ENCODE measurements around the gene STX8. TPM values are rescaled to one million over a fixed set of nuclear protein-coding genes. Genes with fewer than 3 reads are reported as not detected.
"Not testable (repeated sequence)": the region's sequence is repeated elsewhere in the genome, so short reads cannot be mapped to it uniquely, and the experiment has no call there.

STX8 gene
- total RNA-seq, 1 experiment from 2014 or later: 109 TPM

DNA sequence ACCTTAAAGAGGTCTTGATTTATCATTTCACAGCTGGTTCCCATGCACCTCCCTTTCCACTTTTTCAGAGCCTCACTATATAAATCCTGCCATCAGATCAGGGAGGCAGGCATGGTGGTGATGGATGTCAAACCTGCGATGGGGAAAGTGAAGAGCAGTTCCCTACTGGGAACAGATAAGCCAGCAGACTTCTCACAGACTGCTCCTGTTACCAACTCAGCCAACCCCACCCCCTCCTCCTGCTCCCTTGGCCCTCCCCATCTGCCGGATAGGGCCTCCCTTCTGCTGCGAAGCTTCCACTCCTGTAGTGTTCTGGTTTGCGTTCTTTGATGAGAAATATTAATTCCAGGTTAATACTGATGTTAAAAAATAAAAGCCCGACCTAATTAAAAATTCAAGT lies 232.1 kb downstream of the STX8 start:
- no peak for DNase-seq (ENCODE audit: low read depth in 1 of 2, low spot score in 2 of 2)
- H3K9me3 ChIP-seq (replicated peaks): no peaks in the 10 kb centered on the region

DNA sequence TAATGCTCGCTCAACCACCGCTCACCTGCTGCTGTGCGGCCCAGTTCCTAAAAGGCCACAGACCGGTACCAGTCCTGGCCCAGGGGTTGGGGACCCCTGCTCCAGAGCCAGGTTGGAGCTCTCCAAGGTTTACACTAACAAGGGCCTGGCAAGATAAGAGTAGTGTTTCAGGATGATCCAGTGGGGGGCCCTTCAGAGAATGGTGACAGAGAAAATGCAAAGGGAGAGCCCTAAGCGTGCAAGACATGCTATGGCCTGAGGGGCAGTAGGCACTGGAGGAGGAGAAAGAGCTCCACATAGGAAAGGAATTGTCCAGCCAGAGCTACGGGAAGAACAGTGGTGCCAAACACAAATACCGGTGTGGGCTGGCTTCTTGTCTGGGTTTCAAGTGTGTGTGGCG lies 233.4 kb downstream of the STX8 start:
- peaks cover 15% of the 10 kb centered on the region for H3K4me1 ChIP-seq (replicated peaks)
- no peaks in the 10 kb centered on the region for H3K36me3 ChIP-seq

More for the DNA sequence above, 232.1 kb downstream of the STX8 start:
- Histone ChIP-seq H3K4me3 (no peak overlapping the region), H3K27me3 (replicated peaks) (no peaks in the 10 kb centered on the region), H3K27ac (no peak overlapping the region), H3K4me1 (replicated peaks) (peaks cover 20% of the 10 kb centered on the region), H3K36me3 (no peaks in the 10 kb centered on the region)

DNA sequence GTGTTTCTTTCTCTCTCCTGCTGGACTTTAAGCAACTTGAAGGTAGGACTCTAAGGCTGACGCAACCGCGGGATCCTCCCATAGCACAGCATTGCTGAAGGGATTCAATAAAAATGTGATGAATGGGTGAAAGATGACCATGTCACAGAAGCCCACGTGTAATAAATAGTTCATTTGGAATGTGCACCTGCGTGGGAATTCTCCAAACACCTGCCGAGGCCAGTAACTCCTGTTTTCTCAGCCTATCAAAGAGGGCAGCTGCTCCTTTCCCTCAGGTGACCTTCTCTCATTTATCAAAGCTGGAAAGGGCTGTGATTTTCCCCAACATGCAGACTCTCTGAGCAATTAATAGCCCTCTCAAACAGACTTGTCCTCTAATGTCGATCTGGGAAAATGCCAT lies 235.7 kb downstream of the STX8 start:
- DNase-seq (ENCODE audit: low read depth in 1 of 2, low spot score in 2 of 2): no peak
- Histone ChIP-seq H3K27ac (no peak overlapping the region), H3K4me1 (replicated peaks) (no peaks in the 10 kb centered on the region; the same call in 1 of the 2 replicates), H3K36me3 (no peaks in the 10 kb centered on the region), H3K27me3 (replicated peaks) (no peaks in the 10 kb centered on the region), H3K9me3 (replicated peaks) (no peaks in the 10 kb centered on the region), H3K4me3 (no peak overlapping the region)

More for the DNA sequence above, 233.4 kb downstream of the STX8 start:
- Histone ChIP-seq H3K27ac (no peak overlapping the region), H3K4me3 (no peak overlapping the region), H3K9me3 (replicated peaks) (no peaks in the 10 kb centered on the region), H3K27me3 (replicated peaks) (no peaks in the 10 kb centered on the region)
- DNase-seq (ENCODE audit: low read depth in 1 of 2, low spot score in 2 of 2): no peak

DNA sequence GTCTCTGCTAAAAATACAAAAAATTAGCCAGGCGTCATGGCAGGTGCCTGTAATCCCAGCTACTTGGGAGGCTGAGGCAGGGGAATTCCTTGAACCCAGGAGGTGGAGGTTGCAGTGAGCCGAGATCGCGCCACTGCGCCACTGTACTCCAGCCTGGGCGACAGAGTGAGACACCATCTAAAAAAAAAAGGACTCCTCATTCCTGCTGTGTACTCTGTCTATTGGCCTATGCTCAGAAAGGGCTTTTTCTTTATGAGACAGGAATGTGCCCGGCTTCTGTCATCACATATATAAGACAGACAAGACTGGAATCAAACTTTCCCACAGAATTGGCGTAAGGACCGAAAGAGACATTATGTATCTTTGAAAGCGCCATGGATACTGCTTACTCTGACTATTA lies 236.1 kb downstream of the STX8 start:
- H3K27me3 ChIP-seq (replicated peaks); H3K36me3 ChIP-seq; H3K4me1 ChIP-seq (replicated peaks); DNase-seq (ENCODE audit: low read depth in 1 of 2, low spot score in 2 of 2); H3K4me3 ChIP-seq; H3K9me3 ChIP-seq (replicated peaks); H3K27ac ChIP-seq: not testable (repeated sequence)

DNA sequence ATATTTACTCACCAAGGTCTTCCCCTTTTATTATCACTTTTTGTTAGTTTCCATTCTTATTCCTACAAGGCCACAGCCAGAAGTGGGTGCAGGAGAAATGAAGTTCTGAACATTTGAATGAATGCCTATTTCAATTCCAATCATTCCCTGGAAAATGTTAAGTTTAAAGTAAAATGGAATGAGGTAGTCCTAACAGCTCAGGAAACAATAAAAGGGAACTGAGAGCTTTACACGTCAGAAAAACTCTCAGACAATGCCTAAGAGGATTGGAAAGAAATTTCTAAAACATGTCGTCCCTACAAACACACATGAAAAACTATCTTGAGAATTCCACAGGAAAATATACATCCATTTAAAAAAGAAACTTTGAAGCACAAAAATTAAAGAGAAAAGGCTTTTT lies 238.8 kb downstream of the STX8 start:
- peaks cover 7% of the 10 kb centered on the region; the same call in 1 of the 2 replicates for H3K4me1 ChIP-seq (replicated peaks)
- no peak overlapping the region for H3K27ac ChIP-seq
- no peak overlapping the region for H3K4me3 ChIP-seq
- DNase-seq (ENCODE audit: low read depth in 1 of 2, low spot score in 2 of 2): no peak
- peaks cover 4% of the 10 kb centered on the region for H3K9me3 ChIP-seq (replicated peaks)
- no peaks in the 10 kb centered on the region for H3K27me3 ChIP-seq (replicated peaks)
- H3K36me3 ChIP-seq: no peaks in the 10 kb centered on the region; the same call in 1 of the 2 replicates

DNA sequence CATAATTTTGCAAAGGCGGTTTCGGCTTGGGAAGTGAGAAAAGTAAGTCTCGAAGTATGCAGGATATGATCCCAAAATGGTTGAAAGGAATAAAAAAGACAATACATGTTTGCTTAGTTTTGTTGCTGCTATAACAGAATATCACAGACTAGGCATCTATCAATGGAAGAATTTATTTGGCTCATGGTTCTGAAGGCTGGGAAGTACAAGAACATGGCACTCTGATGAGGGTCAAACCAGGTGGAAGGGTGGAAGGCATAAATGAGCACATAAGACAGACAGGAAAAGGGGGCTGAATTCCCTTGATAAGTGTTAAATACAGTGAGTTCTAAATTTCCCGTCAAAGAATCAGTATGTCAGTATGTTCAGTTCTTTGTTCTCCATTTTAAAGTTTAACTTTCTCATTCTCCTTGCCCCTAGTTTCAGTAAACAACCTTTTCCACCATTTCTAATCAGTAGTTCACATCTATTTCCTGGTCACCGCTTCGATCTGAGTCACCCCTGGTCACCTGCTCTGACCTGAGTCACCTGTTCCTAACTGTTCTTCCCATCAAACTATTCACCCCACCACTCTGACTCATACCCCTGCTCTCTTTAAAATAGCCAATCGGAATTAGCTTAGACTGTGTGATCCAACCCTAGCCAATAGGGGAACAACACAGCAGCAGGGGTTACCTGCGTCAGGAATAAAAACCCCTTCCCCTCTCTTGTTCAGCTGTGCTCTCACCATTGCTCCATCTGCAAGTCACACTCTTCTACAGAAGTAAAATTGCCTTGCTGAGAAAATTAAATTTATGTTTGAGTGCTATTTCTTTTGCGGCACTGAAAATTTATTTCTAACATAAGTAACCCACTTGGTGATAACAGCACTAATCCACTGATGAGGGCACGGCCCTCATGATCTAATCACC lies 240.8 kb downstream of the STX8 start:
- Histone ChIP-seq H3K9me3 (replicated peaks) (peaks cover 4% of the 10 kb centered on the region), H3K4me3 (no peak overlapping the region), H3K27me3 (replicated peaks) (no peaks in the 10 kb centered on the region), H3K36me3 (no peaks in the 10 kb centered on the region; the same call in 1 of the 2 replicates), H3K4me1 (replicated peaks) (peaks cover 7% of the 10 kb centered on the region; the same call in 1 of the 2 replicates), H3K27ac (no peak overlapping the region)
- no peak for DNase-seq (ENCODE audit: low read depth in 1 of 2, low spot score in 2 of 2)

DNA sequence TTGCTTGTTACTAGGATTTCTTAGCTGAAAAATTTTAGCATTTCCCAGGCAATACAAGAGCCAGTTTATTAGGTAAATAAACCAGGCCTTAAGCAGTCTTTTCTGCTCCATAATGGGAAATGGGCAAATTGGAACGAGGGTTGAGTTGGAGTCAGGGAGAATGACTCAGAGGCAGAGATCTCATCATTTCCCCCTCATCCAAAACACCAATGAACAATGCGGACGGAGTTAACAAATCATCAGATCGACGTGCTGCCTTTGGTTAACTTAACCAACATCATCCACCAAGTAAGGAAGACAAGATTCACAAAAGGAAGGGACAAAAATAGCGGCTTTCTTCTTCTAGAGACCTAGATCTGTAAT lies 243.5 kb downstream of the STX8 start:
- Histone ChIP-seq H3K36me3 (no peaks in the 10 kb centered on the region; the same call in 1 of the 2 replicates), H3K9me3 (replicated peaks) (peaks cover 4% of the 10 kb centered on the region), H3K4me3 (no peak overlapping the region), H3K4me1 (replicated peaks) (peaks cover 7% of the 10 kb centered on the region; the same call in 1 of the 2 replicates), H3K27ac (no peak overlapping the region), H3K27me3 (replicated peaks) (no peaks in the 10 kb centered on the region)
- no peak for DNase-seq (ENCODE audit: low read depth in 1 of 2, low spot score in 2 of 2)

DNA sequence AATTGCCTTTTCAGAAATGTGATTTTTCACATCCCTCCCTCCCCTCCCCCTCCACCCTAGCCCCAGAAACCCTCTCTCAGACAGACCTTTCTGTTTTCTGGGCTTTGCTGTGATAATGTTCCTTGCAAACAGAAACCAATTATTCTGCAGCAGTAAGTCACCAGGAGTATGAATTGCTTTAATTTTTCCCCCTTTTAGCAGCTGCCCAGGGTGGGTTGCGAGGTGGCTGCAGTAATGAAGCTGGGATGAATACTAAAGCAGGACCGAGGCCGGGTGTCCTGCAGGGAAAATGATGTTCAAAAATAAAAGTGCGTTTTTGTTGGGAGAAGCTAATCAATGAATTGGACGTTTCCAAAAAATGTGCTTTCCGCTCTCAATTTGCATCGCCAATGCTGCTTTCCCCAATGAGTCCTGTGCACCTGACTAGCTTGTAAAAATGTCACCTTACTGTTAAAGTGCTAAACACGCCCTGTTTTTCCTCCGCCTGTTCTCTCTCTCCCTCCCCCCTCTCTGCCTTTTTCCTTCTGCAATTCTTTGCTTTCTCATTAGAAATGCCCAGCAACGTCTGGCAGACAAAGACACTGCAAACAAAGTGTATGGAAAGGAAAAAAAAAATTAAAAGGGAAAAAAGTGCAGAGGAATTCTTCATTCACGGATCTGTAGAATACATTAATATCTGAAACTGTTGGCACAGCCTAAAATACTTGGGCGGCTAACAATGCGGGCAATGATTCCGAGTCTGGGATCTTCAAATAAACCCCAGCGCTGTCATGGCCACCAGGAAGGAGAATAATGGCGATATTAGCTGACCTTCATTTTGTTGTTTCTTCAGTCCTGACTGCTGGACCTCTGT lies 244.1 kb downstream of the STX8 start:
- no peak for DNase-seq (ENCODE audit: low read depth in 1 of 2, low spot score in 2 of 2)
- Histone ChIP-seq H3K27me3 (replicated peaks) (no peaks in the 10 kb centered on the region), H3K4me3 (no peak overlapping the region), H3K27ac (no peak overlapping the region), H3K4me1 (replicated peaks) (peaks cover 7% of the 10 kb centered on the region; the same call in 1 of the 2 replicates), H3K9me3 (replicated peaks) (peaks cover 4% of the 10 kb centered on the region), H3K36me3 (no peaks in the 10 kb centered on the region; the same call in 1 of the 2 replicates)

DNA sequence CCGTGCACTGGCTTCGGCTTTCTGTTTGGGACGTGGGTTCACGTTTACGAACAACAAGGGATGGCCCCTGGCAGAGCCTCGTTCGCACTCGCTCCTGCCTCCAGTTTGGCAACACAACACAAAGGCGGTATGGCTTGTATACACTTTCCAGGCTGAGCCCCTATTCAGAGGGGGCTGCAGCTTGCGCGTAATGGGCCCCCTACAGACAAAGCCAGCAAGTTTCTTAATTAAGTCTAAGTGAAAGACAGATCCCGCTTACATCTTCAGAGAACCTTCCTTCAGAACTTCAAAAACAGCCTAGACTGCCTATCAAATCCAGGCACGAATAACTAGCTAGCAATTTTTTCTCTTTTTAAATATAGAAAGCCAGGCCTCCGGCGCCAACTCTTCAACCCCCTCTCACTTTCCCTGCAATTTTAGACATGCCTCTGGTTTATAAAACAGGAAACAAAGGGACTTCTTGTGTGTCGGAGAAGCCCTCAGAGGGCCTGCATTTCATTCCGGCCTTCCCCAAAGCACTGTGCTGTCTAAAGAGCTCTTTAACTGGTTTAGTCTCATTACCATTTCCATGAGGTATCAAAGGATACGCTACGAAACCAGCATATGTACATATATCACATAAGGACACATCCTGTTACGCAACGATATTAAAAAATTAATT lies 244.9 kb downstream of the STX8 start:
- Histone ChIP-seq H3K4me1 (replicated peaks) (peaks cover 7% of the 10 kb centered on the region; the same call in 1 of the 2 replicates), H3K27me3 (replicated peaks) (no peaks in the 10 kb centered on the region), H3K36me3 (no peaks in the 10 kb centered on the region; the same call in 1 of the 2 replicates), H3K4me3 (no peak overlapping the region), H3K27ac (no peak overlapping the region), H3K9me3 (replicated peaks) (peaks cover 4% of the 10 kb centered on the region)
- no peak for DNase-seq (ENCODE audit: low read depth in 1 of 2, low spot score in 2 of 2)

DNA sequence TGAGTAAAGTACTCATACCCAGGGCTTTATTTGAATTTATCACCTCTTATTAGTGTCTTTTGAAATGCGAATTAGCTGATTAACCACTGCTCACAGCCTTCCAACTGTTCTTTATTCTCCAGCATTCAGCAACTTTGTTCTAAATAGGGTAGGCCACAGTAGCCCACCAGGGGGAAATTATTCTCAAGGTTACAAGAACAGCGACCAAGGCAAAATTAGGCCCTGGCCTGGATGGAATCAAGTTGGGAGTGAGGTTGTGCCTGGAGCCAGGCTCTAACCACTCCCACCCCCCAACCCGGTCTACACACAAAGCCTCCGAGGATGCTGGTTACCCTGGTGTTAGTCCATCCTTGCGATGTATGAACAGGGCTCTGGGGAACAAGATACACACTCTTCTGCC lies 245.5 kb downstream of the STX8 start:
- Histone ChIP-seq H3K9me3 (replicated peaks) (peaks cover 4% of the 10 kb centered on the region), H3K27ac (no peak overlapping the region), H3K4me3 (no peak overlapping the region), H3K27me3 (replicated peaks) (no peaks in the 10 kb centered on the region), H3K36me3 (no peaks in the 10 kb centered on the region; the same call in 1 of the 2 replicates), H3K4me1 (replicated peaks) (peaks cover 7% of the 10 kb centered on the region; the same call in 1 of the 2 replicates)
- DNase-seq (ENCODE audit: low read depth in 1 of 2, low spot score in 2 of 2): no peak

DNA sequence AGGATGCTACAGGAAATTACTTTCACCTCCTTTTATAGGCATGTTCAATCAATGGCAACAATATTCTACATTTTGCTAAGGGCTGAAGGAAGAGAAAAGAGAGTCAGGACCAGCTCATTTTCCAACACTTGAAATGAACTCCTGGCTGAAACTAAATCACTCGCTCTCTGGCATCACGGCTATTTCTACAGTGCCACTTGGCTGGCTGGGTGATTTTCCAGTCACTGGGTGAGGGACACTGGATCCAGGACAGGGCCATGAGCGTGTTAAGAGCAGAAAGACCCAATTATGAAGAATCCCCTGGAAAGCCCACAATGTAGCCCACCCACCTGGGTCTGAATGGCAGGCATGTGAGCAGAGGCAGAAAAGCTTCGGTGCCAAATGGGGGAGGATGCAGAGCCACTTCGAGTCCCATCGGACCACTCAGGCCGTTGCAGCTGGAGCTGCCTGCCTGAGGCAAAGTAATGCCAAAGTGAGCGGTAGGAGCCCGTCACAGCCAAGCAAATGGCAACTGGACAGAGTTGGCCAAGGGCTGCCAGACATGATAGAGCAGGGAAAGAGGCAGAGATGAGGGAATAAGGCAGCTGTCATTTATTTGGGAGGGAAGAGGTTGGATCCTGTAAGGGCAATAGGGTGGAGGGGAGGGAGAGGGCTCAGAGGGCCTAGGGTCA lies 246.2 kb downstream of the STX8 start:
- Histone ChIP-seq H3K4me3 (no peak overlapping the region), H3K27me3 (replicated peaks) (no peaks in the 10 kb centered on the region), H3K4me1 (replicated peaks) (peaks cover 7% of the 10 kb centered on the region; the same call in 1 of the 2 replicates), H3K9me3 (replicated peaks) (peaks cover under 1% of the 10 kb centered on the region; the same call in 1 of the 2 replicates), H3K36me3 (no peaks in the 10 kb centered on the region; the same call in 1 of the 2 replicates), H3K27ac (no peak overlapping the region)
- no peak for DNase-seq (ENCODE audit: low read depth in 1 of 2, low spot score in 2 of 2)

DNA sequence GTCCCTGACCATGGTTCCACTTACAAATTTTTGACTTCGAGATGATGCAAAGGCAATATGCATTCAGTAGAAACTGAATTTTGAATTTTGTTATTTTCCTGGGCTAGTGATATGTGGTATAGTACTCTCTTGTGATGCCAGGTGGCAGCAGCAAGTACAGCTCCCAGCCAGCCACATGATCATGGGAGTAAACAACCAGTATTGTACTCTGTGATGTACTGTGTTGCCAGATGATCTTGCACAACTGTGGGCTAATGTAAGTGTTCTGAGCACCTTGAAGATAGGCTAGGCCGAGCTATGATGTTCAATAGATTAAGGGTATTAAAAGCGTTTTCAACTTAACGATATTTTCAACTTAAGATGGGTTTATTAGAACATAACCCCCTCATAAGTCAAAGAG lies 250.8 kb downstream of the STX8 start:
- Histone ChIP-seq H3K4me3 (no peak overlapping the region), H3K4me1 (replicated peaks) (no peaks in the 10 kb centered on the region), H3K27ac (no peak overlapping the region), H3K9me3 (replicated peaks) (no peaks in the 10 kb centered on the region), H3K36me3 (no peaks in the 10 kb centered on the region), H3K27me3 (replicated peaks) (no peaks in the 10 kb centered on the region)
- DNase-seq (ENCODE audit: low read depth in 1 of 2, low spot score in 2 of 2): no peak

DNA sequence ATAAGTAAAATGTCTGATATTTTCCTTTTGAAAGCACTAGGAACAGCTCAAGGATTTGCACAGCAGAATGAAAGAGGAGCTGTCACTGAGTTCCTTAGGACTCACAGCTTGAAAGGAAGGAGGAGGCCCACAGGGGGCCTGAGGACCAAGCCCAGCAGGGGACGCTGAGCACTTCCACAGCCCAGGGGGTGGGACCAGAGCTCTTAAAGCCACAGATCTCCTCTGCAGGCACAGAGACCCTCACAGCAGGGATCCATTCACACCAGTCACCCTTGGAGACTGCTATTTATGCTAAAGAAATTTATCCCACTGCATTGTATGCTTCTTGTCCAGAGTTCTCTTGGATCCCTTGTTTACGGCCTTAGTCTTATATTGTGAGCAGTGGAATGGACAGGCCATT lies 253.3 kb downstream of the STX8 start:
- Histone ChIP-seq H3K27ac (no peak overlapping the region), H3K4me1 (replicated peaks) (no peaks in the 10 kb centered on the region), H3K4me3 (no peak overlapping the region), H3K9me3 (replicated peaks) (no peaks in the 10 kb centered on the region), H3K36me3 (no peaks in the 10 kb centered on the region), H3K27me3 (replicated peaks) (no peaks in the 10 kb centered on the region)
- DNase-seq (ENCODE audit: low read depth in 1 of 2, low spot score in 2 of 2): no peak
